ENCODE measurements around the gene ULK2.
"Not testable (repeated sequence)": the region's sequence is repeated elsewhere in the genome, so short reads cannot be mapped to it uniquely, and the experiment has no call there.

Gene ULK2

GRCh38 chr17:19860647-19861177, 7.0 kb downstream of the ULK2 start:
- DNase-seq: not testable (repeated sequence)

- DNase-seq: no peak
Measured at GRCh38 chr17:19857640-19858039, 10.1 kb downstream of the ULK2 start.

- no peak for DNase-seq
Measured at GRCh38 chr17:19833914-19834313, 33.8 kb downstream of the ULK2 start.

- no peak for DNase-seq
Measured at GRCh38 chr17:19830061-19830460, 37.7 kb downstream of the ULK2 start.

GRCh38 chr17:19812407-19812806, 55.3 kb downstream of the ULK2 start:
- DNase-seq: no peak

- DNase-seq: no peak
Measured at GRCh38 chr17:19805006-19805405, 62.7 kb downstream of the ULK2 start.

- no peak for DNase-seq
Measured at GRCh38 chr17:19800571-19800970, 67.2 kb downstream of the ULK2 start.

GRCh38 chr17:19799796-19800195, 67.9 kb downstream of the ULK2 start:
- no peak for DNase-seq

- DNase-seq: no peak
Measured at GRCh38 chr17:19796457-19796856, 71.3 kb downstream of the ULK2 start.

GRCh38 chr17:19791918-19792550, 75.7 kb downstream of the ULK2 start:
- DNase-seq: no peak

- no peak for DNase-seq
Measured at GRCh38 chr17:19787733-19788357, 79.9 kb downstream of the ULK2 start.

- DNase-seq: no peak
Measured at GRCh38 chr17:19785854-19786253, 81.9 kb downstream of the ULK2 start.

GRCh38 chr17:19781488-19782458, 86.0 kb downstream of the ULK2 start:
- DNase-seq: no peak

GRCh38 chr17:19780846-19781245, 86.9 kb downstream of the ULK2 start:
- DNase-seq: no peak

GRCh38 chr17:19773534-19773933, 94.2 kb downstream of the ULK2 start:
- no peak for DNase-seq

GRCh38 chr17:19771971-19772630, 95.6 kb downstream of the ULK2 start:
- no peak for DNase-seq

- DNase-seq: no peak
Measured at GRCh38 chr17:19770985-19771735, 96.6 kb downstream of the ULK2 start.

- DNase-seq: no peak
Measured at GRCh38 chr17:19769946-19770652, 97.6 kb downstream of the ULK2 start.

- no peak for DNase-seq
Measured at GRCh38 chr17:19768046-19768782, 99.5 kb downstream of the ULK2 start.

GRCh38 chr17:19766421-19767270, 101.1 kb downstream of the ULK2 start:
- peak; percentile 73 to 74 for DNase-seq
